ENCODE measurements around the gene ABHD15. TPM values are rescaled to one million over a fixed set of nuclear protein-coding genes. Genes with fewer than 3 reads are reported as not detected.

ABHD15 gene
- total and polyA plus RNA-seq, 2 donors (not counting 1 experiment from before 2014, with no cell fraction given) = 10.9 to 44.1 TPM

DNA sequence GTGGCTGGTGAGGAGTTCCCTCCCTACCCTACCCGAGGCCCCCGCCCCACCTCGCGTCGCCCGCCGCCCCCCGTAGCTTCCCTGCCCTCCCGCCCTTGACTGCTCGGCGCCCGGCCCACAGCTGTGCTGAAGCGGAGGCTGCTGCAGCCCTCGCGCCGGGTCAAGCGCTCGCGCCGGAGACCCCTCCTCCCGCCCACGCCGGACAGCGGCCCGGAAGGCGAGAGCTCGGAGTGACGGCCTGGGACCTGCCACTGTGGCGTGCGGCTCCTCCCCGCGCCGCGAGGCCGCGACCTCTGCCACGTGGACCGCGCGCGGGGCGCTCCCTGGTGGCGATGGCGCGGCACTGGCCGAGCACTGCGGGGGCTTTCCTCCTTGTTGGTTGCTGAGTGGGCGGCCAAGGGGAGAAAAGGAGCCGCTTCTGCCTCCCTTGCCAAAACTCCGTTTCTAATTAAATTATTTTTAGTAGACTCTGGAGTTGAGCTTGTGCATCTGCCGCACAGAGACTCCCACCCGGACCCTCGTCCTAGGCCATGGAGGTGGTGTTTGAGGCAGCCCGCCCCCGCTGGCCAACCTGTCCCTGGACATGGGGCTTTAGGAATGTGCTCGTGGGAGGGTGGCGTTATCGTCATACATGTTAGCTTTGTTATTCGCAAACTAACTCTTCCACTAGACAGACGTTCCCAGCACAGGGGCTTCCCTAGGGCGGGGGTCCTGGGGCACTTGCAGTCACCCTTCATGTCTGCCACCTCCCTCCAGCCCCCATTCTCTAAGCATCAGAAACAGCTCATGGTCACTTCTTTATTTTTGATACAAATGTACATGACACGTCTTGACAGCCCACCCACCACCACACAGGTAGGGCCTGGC lies 6.1 kb upstream of the ABHD15 start:
- no peak overlapping the region for H3K27ac ChIP-seq (ENCODE audit: low read length in 2 of 2)
- H3K9me3 Mint-ChIP-seq (ENCODE audit: insufficient read depth) = no peaks in the 10 kb centered on the region
- ATAC-seq (ENCODE audit: low read depth) (peak; percentile 34), DNase-seq (peak; percentile 81)
- ChIA-PET CTCF (interaction anchor here (0.6 to 24.3 kb wide), 18 partner anchors 12 to 532 kb away, joined by 3 to 336 read pairs (median 4); partner anchors contain the start of gene ANKRD13B), POLR2A (interaction anchor here (0.5 to 1.0 kb wide), 4 partner anchors 9 to 188 kb away, joined by 3 to 6 read pairs (median 4); no protein-coding TSS in a partner anchor)
- intact Hi-C loops (cut with micrococcal nuclease) = loop anchor here (1.0 kb wide), 1 partner anchor 203 kb away; no protein-coding TSS in a partner anchor
- H3K4me1 Mint-ChIP-seq = peaks cover 26% of the 10 kb centered on the region
- WGBS (ENCODE audit: insufficient coverage) = 58% methylated on average over 37 of the region's 62 CpGs
- no peaks in the 10 kb centered on the region for H3K27me3 Mint-ChIP-seq
- H3K79me2 ChIP-seq (ENCODE audit: control insufficient read depth, insufficient read depth, low read length) = peaks cover 9% of the 10 kb centered on the region
- no peak overlapping the region for H2AFZ ChIP-seq (ENCODE audit: insufficient read depth, low read depth, low read length, poor library complexity, severe bottlenecking)
- H3K27ac Mint-ChIP-seq = no peak overlapping the region
- no peak overlapping the region for H3K4me3 ChIP-seq (ENCODE audit: control extremely low read depth in 1 of 5, extremely low read depth in 1 of 5, insufficient read depth in 1 of 5, low read depth in 2 of 5, low read length in 4 of 5)
- no peak overlapping the region for H3K9ac ChIP-seq (ENCODE audit: low read length)
- no peaks in the 10 kb centered on the region for H3K27me3 ChIP-seq (replicated peaks in 1 of 4; ENCODE audit: control extremely low read depth in 1 of 4, control insufficient read depth in 3 of 4, insufficient read depth in 4 of 4, low read length in 3 of 4)
- H3K4me1 ChIP-seq (ENCODE audit: control insufficient read depth in 2 of 2, insufficient read depth in 2 of 2, low read length in 2 of 2) = peaks cover 15 to 28% of the 10 kb centered on the region in 2 donors
- no peaks in the 10 kb centered on the region for H3K9me3 ChIP-seq (ENCODE audit: control extremely low read depth in 1 of 3, control insufficient read depth in 2 of 3, insufficient read depth in 1 of 3, low read length in 2 of 3)
- peaks cover 0 to 42% of the 10 kb centered on the region in 2 experiments for H3K36me3 ChIP-seq (replicated peaks in 1 of 2; ENCODE audit: control extremely low read depth in 1 of 2, control insufficient read depth in 1 of 2, extremely low read depth in 1 of 2, insufficient read depth in 2 of 2, low read length in 1 of 2)
- H4K20me1 ChIP-seq (ENCODE audit: control insufficient read depth, insufficient read depth, low read length, poor library complexity, severe bottlenecking) = peaks cover 37% of the 10 kb centered on the region
- TF ChIP-seq, protein P1, sequence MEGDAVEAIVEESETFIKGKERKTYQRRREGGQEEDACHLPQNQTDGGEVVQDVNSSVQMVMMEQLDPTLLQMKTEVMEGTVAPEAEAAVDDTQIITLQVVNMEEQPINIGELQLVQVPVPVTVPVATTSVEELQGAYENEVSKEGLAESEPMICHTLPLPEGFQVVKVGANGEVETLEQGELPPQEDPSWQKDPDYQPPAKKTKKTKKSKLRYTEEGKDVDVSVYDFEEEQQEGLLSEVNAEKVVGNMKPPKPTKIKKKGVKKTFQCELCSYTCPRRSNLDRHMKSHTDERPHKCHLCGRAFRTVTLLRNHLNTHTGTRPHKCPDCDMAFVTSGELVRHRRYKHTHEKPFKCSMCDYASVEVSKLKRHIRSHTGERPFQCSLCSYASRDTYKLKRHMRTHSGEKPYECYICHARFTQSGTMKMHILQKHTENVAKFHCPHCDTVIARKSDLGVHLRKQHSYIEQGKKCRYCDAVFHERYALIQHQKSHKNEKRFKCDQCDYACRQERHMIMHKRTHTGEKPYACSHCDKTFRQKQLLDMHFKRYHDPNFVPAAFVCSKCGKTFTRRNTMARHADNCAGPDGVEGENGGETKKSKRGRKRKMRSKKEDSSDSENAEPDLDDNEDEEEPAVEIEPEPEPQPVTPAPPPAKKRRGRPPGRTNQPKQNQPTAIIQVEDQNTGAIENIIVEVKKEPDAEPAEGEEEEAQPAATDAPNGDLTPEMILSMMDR (IDR thresholded peaks at IDR 0.05) = peak; percentile 76
- TF ChIP-seq EZH2 (IDR thresholded peaks at IDR 0.05; ENCODE audit: borderline replicate concordance, insufficient read depth, low read depth, low read length, poor library complexity, severe bottlenecking) = no peak
- H3K4me3 Mint-ChIP-seq = no peak overlapping the region
- H3K4me2 ChIP-seq (replicated peaks; ENCODE audit: low read depth, low read length, poor library complexity, severe bottlenecking) = peak overlapping the region; percentile 68

Measured in B cell (primary cell).